BJ (cell line): ENCODE results near the gene FLCN. TPM values are rescaled to one million over a fixed set of nuclear protein-coding genes. Genes with fewer than 3 reads are reported as not detected.

ENCODE experiments used
- CTCF ChIA-PET: fragments of 350-600 bp; formaldehyde crosslinking; extraction: SDS; loops from one replicate; lab custom pipeline; 2021; ENCODE audit warnings: antibody characterized with exemption, inconsistent platforms; lab: Yijun Ruan, JAX
- POLR2A ChIA-PET: fragments of 300-600 bp; sonication (Branson Sonifier 250); formaldehyde crosslinking; extraction: SDS; loops from one replicate; lab custom pipeline; 2021; ENCODE audit warnings: antibody characterized with exemption; lab: Charles Lee
- DNase-seq: peaks from one replicate; pipeline ENCODE4 v3.0.0-alpha.2; 2011; ENCODE audit warnings: low read depth
- H3K27me3 ChIP-seq: 2 replicates; pipeline ENCODE4 v1.6.0; 2011; ENCODE audit warnings: low read length; ENCODE audit not compliant: control insufficient read depth, insufficient read depth
- H3K36me3 ChIP-seq: 2 replicates; pipeline ENCODE4 v1.5.1; 2011; ENCODE audit warnings: low read length; ENCODE audit not compliant: control insufficient read depth, insufficient read depth
- H3K4me3 ChIP-seq: 2 replicates; pipeline ENCODE4 v1.5.1; 2011; ENCODE audit warnings: low read depth, mild to moderate bottlenecking, control low read depth, low read length
- CTCF ChIP-seq: IDR thresholded peaks from 2 replicates; pipeline ENCODE4 v1.5.1; 2011; ENCODE audit warnings: low read depth, mild to moderate bottlenecking, control low read depth, inconsistent platforms, low read length, moderate library complexity; ENCODE audit not compliant: insufficient read depth
- polyA plus RNA-seq: library from polyadenylated mRNA; depleted of rRNA; stranded (reverse); fragments of >200 nt; gene quantifications from 2 replicates; pipeline ENCODE4 v1.2.3, GENCODE V29; 2011

Gene FLCN
- polyA plus RNA-seq, 1 experiment, result 15.4 TPM

- POLR2A ChIA-PET, result no interaction called here
- TF ChIP-seq CTCF, result no peak
- Histone ChIP-seq H3K27me3 (no peaks in the 10 kb centered on the region), H3K4me3 (no peak overlapping the region), H3K36me3 (peaks cover 2% of the 10 kb centered on the region)
- CTCF ChIA-PET, result no interaction called here
- no peak for DNase-seq
Measured at GRCh38 chr17:17243163-17243562, 6.2 kb upstream of the FLCN start.

- no peak overlapping the region for H3K4me3 ChIP-seq
- no peak for TF ChIP-seq CTCF
- DNase-seq, result no peak
- H3K36me3 ChIP-seq, result no peaks in the 10 kb centered on the region; the same call in 1 of the 2 replicates
- CTCF ChIA-PET, result no interaction called here
- H3K27me3 ChIP-seq, result no peaks in the 10 kb centered on the region
- POLR2A ChIA-PET, result no interaction called here
Measured at GRCh38 chr17:17242246-17242645, 5.3 kb upstream of the FLCN start.

- ChIA-PET CTCF (no interaction called here), POLR2A (no interaction called here)
- Histone ChIP-seq H3K4me3 (no peak overlapping the region), H3K36me3 (no peaks in the 10 kb centered on the region), H3K27me3 (no peaks in the 10 kb centered on the region)
- no peak for TF ChIP-seq CTCF
- DNase-seq, result no peak
Measured at GRCh38 chr17:17241656-17242055, 4.7 kb upstream of the FLCN start.

- CTCF ChIA-PET, result no interaction called here
Measured at GRCh38 chr17:17239832-17240231, 2.9 kb upstream of the FLCN start.

GRCh38 chr17:17236295-17237025 is 508 bp downstream of the FLCN start:
- ChIA-PET CTCF (interaction anchor here (0.9 to 1.2 kb wide), 3 partner anchors 22 to 96 kb away, joined by 3 to 6 read pairs (median 3); no protein-coding TSS in a partner anchor), POLR2A (no interaction called here)
- H3K4me3 ChIP-seq, result peak overlapping the region; percentile 90
- no peak for TF ChIP-seq CTCF
- H3K36me3 ChIP-seq, result peaks cover 8% of the 10 kb centered on the region
- DNase-seq, result no peak
- no peaks in the 10 kb centered on the region for H3K27me3 ChIP-seq

More at GRCh38 chr17:17239832-17240231, 2.9 kb upstream of the FLCN start:
- POLR2A ChIA-PET, result no interaction called here
- Histone ChIP-seq H3K4me3 (no peak overlapping the region), H3K27me3 (no peaks in the 10 kb centered on the region), H3K36me3 (no peaks in the 10 kb centered on the region)
- no peak for TF ChIP-seq CTCF
- DNase-seq, result no peak
